B cell (primary cell): ENCODE data around the gene MAP2K5. TPM values are rescaled to one million over a fixed set of nuclear protein-coding genes. Genes with fewer than 3 reads are reported as not detected.

Experiments
- ATAC-seq: fragments of 200-7000 bp; cut with Tn5 transposase; one replicate; pipeline ENCODE4 v1.10.0; 2021; ENCODE audit warnings: low read depth, mild to moderate bottlenecking, moderate number of reproducible peaks, moderate library complexity
- CTCF ChIA-PET: fragments of 350-600 bp; sonication (Branson Sonifier 250); formaldehyde crosslinking; loops from one replicate; lab custom pipeline; 2021; ENCODE audit warnings: antibody characterized with exemption, inconsistent platforms; lab: Charles Lee
- POLR2A ChIA-PET: fragments of 350-600 bp; sonication (Branson Sonifier 250); formaldehyde crosslinking; loops from one replicate; lab custom pipeline; 2021; ENCODE audit warnings: antibody characterized with exemption; lab: Charles Lee
- DNase-seq: peaks from one replicate; pipeline ENCODE4 v3.0.0; 2013
- H2AFZ ChIP-seq: 2 replicates; pipeline ENCODE4 v1.6.1; 2012; ENCODE audit warnings: mild to moderate bottlenecking, low read depth, low read length; ENCODE audit not compliant: insufficient read depth, poor library complexity, severe bottlenecking
- H3K27ac ChIP-seq, 2 donors: 1 replicate in 1 of 2; 2 replicates in 1 of 2; pipeline ENCODE4 v1.5.1; 2012 to 2013; ENCODE audit warnings: low read length in 2 of 2, mild to moderate bottlenecking in 2 of 2, moderate library complexity in 1 of 2
- H3K27me3 ChIP-seq, 4 experiments: fragments of 200-600 bp in 1 of 4; sonication (generic) in 1 of 4; replicated peaks in 1 of 4; 1 replicate in 2 of 4; 2 replicates in 2 of 4; pipeline versions ENCODE4 v1.6.1 to v1.7.0; 2013 to 2016; ENCODE audit warnings: low read length in 3 of 4, mild to moderate bottlenecking in 2 of 4, mixed read lengths in 1 of 4, moderate library complexity in 1 of 4; ENCODE audit not compliant: insufficient read depth in 4 of 4, control insufficient read depth in 3 of 4; ENCODE audit errors: control extremely low read depth in 1 of 4
- H3K36me3 ChIP-seq, 2 experiments: replicated peaks in 1 of 2; 1 replicate in 1 of 2; 2 replicates in 1 of 2; pipeline versions ENCODE4 v1.6.1 to v1.7.1; 2013; ENCODE audit warnings: low read length in 1 of 2; ENCODE audit not compliant: insufficient read depth in 2 of 2, control insufficient read depth in 1 of 2; ENCODE audit errors: control extremely low read depth in 1 of 2, extremely low read depth in 1 of 2
- H3K4me1 ChIP-seq, 2 donors: fragments of 200-600 bp in 1 of 2; sonication (generic) in 1 of 2; 1 replicate in 1 of 2; 2 replicates in 1 of 2; pipeline versions ENCODE4 v1.5.1 to v1.6.1; 2013 to 2017; ENCODE audit warnings: low read length in 2 of 2; ENCODE audit not compliant: control insufficient read depth in 2 of 2, insufficient read depth in 2 of 2
- H3K4me2 ChIP-seq: replicated peaks from 2 replicates; pipeline ENCODE3; 2012; ENCODE audit warnings: mild to moderate bottlenecking, low read depth, low read length; ENCODE audit not compliant: poor library complexity, severe bottlenecking
- H3K4me3 ChIP-seq, 5 experiments: fragments of 200-600 bp in 1 of 5; sonication (generic) in 1 of 5; 1 replicate in 3 of 5; 2 replicates in 2 of 5; pipeline versions ENCODE4 v1.5.1 to v1.7.0; 2011 to 2016; ENCODE audit warnings: low read length in 4 of 5, mild to moderate bottlenecking in 4 of 5, low read depth in 2 of 5, control low read depth in 1 of 5, moderate library complexity in 1 of 5; ENCODE audit not compliant: insufficient read depth in 1 of 5; ENCODE audit errors: control extremely low read depth in 1 of 5, extremely low read depth in 1 of 5
- H3K79me2 ChIP-seq: fragments of 200-600 bp; sonication (generic); one replicate; pipeline ENCODE4 v1.6.0; 2016; ENCODE audit warnings: low read length; ENCODE audit not compliant: control insufficient read depth, insufficient read depth
- H3K9ac ChIP-seq: fragments of 200-600 bp; sonication (generic); 2 replicates; pipeline ENCODE4 v1.6.1; 2017; ENCODE audit warnings: mild to moderate bottlenecking, low read length, moderate library complexity
- H3K9me3 ChIP-seq, 3 donors: one replicate each; pipeline versions ENCODE4 v1.6.1 to v1.7.1; 2013; ENCODE audit warnings: low read length in 2 of 3; ENCODE audit not compliant: control insufficient read depth in 2 of 3, insufficient read depth in 1 of 3; ENCODE audit errors: control extremely low read depth in 1 of 3
- H4K20me1 ChIP-seq: 2 replicates; pipeline ENCODE4 v1.6.0; 2012; ENCODE audit warnings: mild to moderate bottlenecking, low read length; ENCODE audit not compliant: insufficient read depth, control insufficient read depth, poor library complexity, severe bottlenecking
- H3K27ac Mint-ChIP-seq: one replicate; pipeline ENCODE4 v1.8.0; 2021; ENCODE audit warnings: mixed read lengths
- H3K27me3 Mint-ChIP-seq: one replicate; pipeline ENCODE4 v1.8.0; 2021; ENCODE audit warnings: mixed read lengths
- H3K4me1 Mint-ChIP-seq: one replicate; pipeline ENCODE4 v1.8.0; 2021; ENCODE audit warnings: mixed read lengths
- H3K4me3 Mint-ChIP-seq: one replicate; pipeline ENCODE4 v1.8.0; 2021; ENCODE audit warnings: mixed read lengths
- H3K9me3 Mint-ChIP-seq: one replicate; pipeline ENCODE4 v1.8.0; 2022; ENCODE audit warnings: mixed read lengths; ENCODE audit not compliant: insufficient read depth
- EZH2 ChIP-seq: IDR thresholded peaks from 2 replicates; pipeline ENCODE4 v1.6.1; 2012; ENCODE audit warnings: borderline replicate concordance, low read depth, mild to moderate bottlenecking, moderate library complexity, low read length; ENCODE audit not compliant: insufficient read depth, poor library complexity, severe bottlenecking
- WGBS: methylation state at CpG from one replicate; pipeline ENCODE4 v1.1.5; 2013; ENCODE audit warnings: missing lambda C conversion rate; ENCODE audit not compliant: insufficient coverage; 5-methylcytosine and 5-hydroxymethylcytosine counted together
- intact Hi-C: fragments of 100-400 bp; cut with micrococcal nuclease; formaldehyde crosslinking; loops from one replicate; pipeline ENCODE4 v1.10.0; 2022
- polyA plus RNA-seq: library from polyadenylated mRNA; depleted of rRNA; stranded (reverse); fragments of >200 nt; gene quantifications from 2 replicates; pipeline ENCODE4 v1.2.3, GENCODE V29; 2012
- total RNA-seq, 2 donors: library from RNA; stranded (reverse); fragments of 120-200 nt in 1 of 2; gene quantifications; 1 replicate in 1 of 2; 2 replicates in 1 of 2; pipeline versions ENCODE4 v1.2.3 to v1.2.4, GENCODE V29; 2013 to 2022
- TF ChIP-seq, protein P1 (sequence below): fragments of 200-600 bp; IDR thresholded peaks from one replicate; pipeline ENCODE4 v1.8.0; 2022; ENCODE audit warnings: antibody characterized with exemption, mild to moderate bottlenecking

The MAP2K5 gene
- total and polyA plus RNA-seq, 2 donors (not counting 1 experiment from before 2014, with no cell fraction given) = 11.1 to 40.0 TPM

DNA sequence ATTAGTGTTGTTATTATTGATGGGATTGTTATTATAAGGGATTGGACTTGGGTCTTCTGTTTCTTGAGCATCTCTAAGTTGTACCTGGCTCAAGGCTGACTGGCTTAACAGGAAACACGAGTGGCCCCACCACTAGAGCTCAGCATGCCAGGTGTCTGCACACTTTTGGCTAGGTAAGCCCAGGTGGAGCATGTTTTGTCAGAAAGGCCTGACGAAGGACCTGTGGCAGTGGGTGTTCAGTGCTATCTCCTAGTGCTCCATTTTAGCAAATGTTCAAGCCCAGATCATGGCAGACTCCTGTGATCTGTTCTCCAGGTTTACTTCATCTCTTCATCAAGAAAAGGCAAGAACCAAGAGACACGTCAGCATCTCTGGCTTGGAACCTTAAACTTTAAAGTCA, 3.4 kb downstream of the MAP2K5 start:
- Histone ChIP-seq H3K4me3 (no peak overlapping the region), H3K27ac (no peak overlapping the region), H3K4me1 (peaks cover 15 to 23% of the 10 kb centered on the region in 2 donors), H3K27me3 (no peaks in the 10 kb centered on the region), H4K20me1 (no peaks in the 10 kb centered on the region), H3K9ac (no peak overlapping the region), H3K4me2 (no peak overlapping the region), H3K9me3 (no peaks in the 10 kb centered on the region), H3K36me3 (peaks cover 0 to 7% of the 10 kb centered on the region in 2 experiments), H2AFZ (no peak overlapping the region), H3K79me2 (peaks cover 3% of the 10 kb centered on the region)
- ChIA-PET POLR2A (no interaction called here), CTCF (interaction anchor here (0.8 kb wide), 1 partner anchor 69 kb away, joined by 3 read pairs; no protein-coding TSS in a partner anchor)
- no peak for TF ChIP-seq EZH2
- TF ChIP-seq, protein P1, sequence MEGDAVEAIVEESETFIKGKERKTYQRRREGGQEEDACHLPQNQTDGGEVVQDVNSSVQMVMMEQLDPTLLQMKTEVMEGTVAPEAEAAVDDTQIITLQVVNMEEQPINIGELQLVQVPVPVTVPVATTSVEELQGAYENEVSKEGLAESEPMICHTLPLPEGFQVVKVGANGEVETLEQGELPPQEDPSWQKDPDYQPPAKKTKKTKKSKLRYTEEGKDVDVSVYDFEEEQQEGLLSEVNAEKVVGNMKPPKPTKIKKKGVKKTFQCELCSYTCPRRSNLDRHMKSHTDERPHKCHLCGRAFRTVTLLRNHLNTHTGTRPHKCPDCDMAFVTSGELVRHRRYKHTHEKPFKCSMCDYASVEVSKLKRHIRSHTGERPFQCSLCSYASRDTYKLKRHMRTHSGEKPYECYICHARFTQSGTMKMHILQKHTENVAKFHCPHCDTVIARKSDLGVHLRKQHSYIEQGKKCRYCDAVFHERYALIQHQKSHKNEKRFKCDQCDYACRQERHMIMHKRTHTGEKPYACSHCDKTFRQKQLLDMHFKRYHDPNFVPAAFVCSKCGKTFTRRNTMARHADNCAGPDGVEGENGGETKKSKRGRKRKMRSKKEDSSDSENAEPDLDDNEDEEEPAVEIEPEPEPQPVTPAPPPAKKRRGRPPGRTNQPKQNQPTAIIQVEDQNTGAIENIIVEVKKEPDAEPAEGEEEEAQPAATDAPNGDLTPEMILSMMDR = no peak
- WGBS = 98% methylated on average over 3 of the region's 3 CpGs
- Mint-ChIP-seq H3K27me3 (no peaks in the 10 kb centered on the region), H3K4me3 (no peak overlapping the region), H3K27ac (no peak overlapping the region), H3K4me1 (peaks cover 44% of the 10 kb centered on the region), H3K9me3 (no peaks in the 10 kb centered on the region)
- DNase-seq (no peak), ATAC-seq (no peak)
- intact Hi-C loops = no loop called here

GRCh38 chr15:67547064-67547463, 4.6 kb downstream of the MAP2K5 start:
- H3K27me3 ChIP-seq = no peaks in the 10 kb centered on the region
- H3K9ac ChIP-seq = no peak overlapping the region
- peaks cover 0 to 15% of the 10 kb centered on the region in 2 experiments for H3K36me3 ChIP-seq
- H3K4me2 ChIP-seq = no peak overlapping the region
- no peak overlapping the region for H3K27ac ChIP-seq
- POLR2A ChIA-PET = no interaction called here
- no peaks in the 10 kb centered on the region for H3K9me3 ChIP-seq
- WGBS = no CpG with 5 or more reads among the region's 2 CpGs
- ATAC-seq = no peak
- peaks cover 10 to 18% of the 10 kb centered on the region in 2 donors for H3K4me1 ChIP-seq
- Mint-ChIP-seq H3K4me1 (peaks cover 37% of the 10 kb centered on the region), H3K27me3 (no peaks in the 10 kb centered on the region), H3K27ac (no peak overlapping the region), H3K9me3 (no peaks in the 10 kb centered on the region), H3K4me3 (no peak overlapping the region)
- intact Hi-C loops = no loop called here
- no peak for DNase-seq
- no peak overlapping the region for H3K4me3 ChIP-seq
- no peak overlapping the region for H2AFZ ChIP-seq
- TF ChIP-seq EZH2 = no peak
- TF ChIP-seq, protein P1 = no peak
- H4K20me1 ChIP-seq = no peaks in the 10 kb centered on the region
- peaks cover 3% of the 10 kb centered on the region for H3K79me2 ChIP-seq
- CTCF ChIA-PET = interaction anchor here (0.7 kb wide), 1 partner anchor 23 kb away, joined by 4 read pairs; no protein-coding TSS in a partner anchor
